Stimulated activated naive B cell treated with anti-CD40 and anti-IgM and Interleukin-4, amounts not matched to agents 10 μg/mL and 1 μg/mL and 100 μg/mL, for 72 hours (primary cell): ENCODE data around the gene HTRA3.

Experiments
- ATAC-seq, 2 donors: fragments of 150-1000 bp; cut with Tn5 transposase; replicated peaks; 2 replicates each; pipeline ENCODE4 v1.10.0; 2021; ENCODE audit warnings: moderate library complexity in 1 of 2
- DNase-seq: peaks from one replicate; pipeline ENCODE4 v3.0.0; 2021
- H3K27ac Mint-ChIP-seq: one replicate; pipeline ENCODE4 v1.8.0; 2022; ENCODE audit warnings: mild to moderate bottlenecking, mixed read lengths
- H3K27me3 Mint-ChIP-seq, 2 donors: one replicate each; pipeline ENCODE4 v1.8.0; 2022; ENCODE audit warnings: mixed read lengths in 2 of 2
- H3K36me3 Mint-ChIP-seq, 2 donors: one replicate each; pipeline ENCODE4 v1.8.0; 2022; ENCODE audit warnings: mixed read lengths in 2 of 2, mild to moderate bottlenecking in 1 of 2
- H3K4me1 Mint-ChIP-seq, 2 donors: one replicate each; pipeline ENCODE4 v1.8.0; 2022; ENCODE audit warnings: mixed read lengths in 2 of 2, mild to moderate bottlenecking in 1 of 2
- H3K4me3 Mint-ChIP-seq, 2 donors: one replicate each; pipeline ENCODE4 v1.8.0; 2022; ENCODE audit warnings: mild to moderate bottlenecking in 2 of 2, mixed read lengths in 2 of 2, moderate library complexity in 1 of 2
- H3K9me3 Mint-ChIP-seq, 2 donors: one replicate each; pipeline ENCODE4 v1.8.0; 2022; ENCODE audit warnings: mixed read lengths in 2 of 2, mild to moderate bottlenecking in 1 of 2

Gene HTRA3

GRCh38 chr4:8273450-8273849 is 3.9 kb downstream of the HTRA3 start:
- peaks cover 57 to 79% of the 10 kb centered on the region in 2 donors for H3K27me3 Mint-ChIP-seq
- H3K27ac Mint-ChIP-seq: no peak overlapping the region
- no peaks in the 10 kb centered on the region for H3K9me3 Mint-ChIP-seq
- DNase-seq (no peak), ATAC-seq (no peak)
- H3K4me3 Mint-ChIP-seq: no peak overlapping the region
- H3K36me3 Mint-ChIP-seq: no peaks in the 10 kb centered on the region
- peaks cover 0 to 1% of the 10 kb centered on the region in 2 donors for H3K4me1 Mint-ChIP-seq

- H3K27ac Mint-ChIP-seq: no peak overlapping the region
Observed at GRCh38 chr4:8274066-8274652, 4.6 kb downstream of the HTRA3 start.

GRCh38 chr4:8274765-8275547 is 5.4 kb downstream of the HTRA3 start:
- Mint-ChIP-seq H3K36me3 (no peaks in the 10 kb centered on the region), H3K27ac (no peak overlapping the region), H3K4me1 (peaks cover 3 to 11% of the 10 kb centered on the region in 2 donors), H3K27me3 (peaks cover 52 to 69% of the 10 kb centered on the region in 2 donors), H3K4me3 (no peak overlapping the region), H3K9me3 (no peaks in the 10 kb centered on the region)
- DNase-seq (no peak), ATAC-seq (no peak)

More at GRCh38 chr4:8274066-8274652, 4.6 kb downstream of the HTRA3 start:
- no peaks in the 10 kb centered on the region for H3K36me3 Mint-ChIP-seq
- H3K9me3 Mint-ChIP-seq: no peaks in the 10 kb centered on the region
- DNase-seq (no peak), ATAC-seq (no peak)
- H3K27me3 Mint-ChIP-seq: peaks cover 53 to 72% of the 10 kb centered on the region in 2 donors
- H3K4me1 Mint-ChIP-seq: peaks cover 1 to 4% of the 10 kb centered on the region in 2 donors
- no peak overlapping the region for H3K4me3 Mint-ChIP-seq

GRCh38 chr4:8275548-8275910 is 6.0 kb downstream of the HTRA3 start:
- ATAC-seq (no peak), DNase-seq (no peak)
- H3K4me1 Mint-ChIP-seq: peaks cover 2 to 11% of the 10 kb centered on the region in 2 donors
- peaks cover 51 to 64% of the 10 kb centered on the region in 2 donors for H3K27me3 Mint-ChIP-seq
- H3K9me3 Mint-ChIP-seq: no peaks in the 10 kb centered on the region
- no peaks in the 10 kb centered on the region for H3K36me3 Mint-ChIP-seq
- no peak overlapping the region for H3K4me3 Mint-ChIP-seq
- H3K27ac Mint-ChIP-seq: no peak overlapping the region

GRCh38 chr4:8276358-8277240 is 7.0 kb downstream of the HTRA3 start:
- no peak overlapping the region for H3K27ac Mint-ChIP-seq
- peaks cover 42 to 53% of the 10 kb centered on the region in 2 donors for H3K27me3 Mint-ChIP-seq
- DNase-seq (no peak), ATAC-seq (no peak)
- H3K9me3 Mint-ChIP-seq: no peaks in the 10 kb centered on the region
- no peaks in the 10 kb centered on the region for H3K36me3 Mint-ChIP-seq
- H3K4me1 Mint-ChIP-seq: peaks cover 2 to 11% of the 10 kb centered on the region in 2 donors
- H3K4me3 Mint-ChIP-seq: no peak overlapping the region

- peaks cover 33 to 44% of the 10 kb centered on the region in 2 donors for H3K27me3 Mint-ChIP-seq
- H3K27ac Mint-ChIP-seq: no peak overlapping the region
- H3K9me3 Mint-ChIP-seq: no peaks in the 10 kb centered on the region
Observed at GRCh38 chr4:8277356-8278008, 7.9 kb downstream of the HTRA3 start.

GRCh38 chr4:8278009-8278395 is 8.4 kb downstream of the HTRA3 start:
- peaks cover 31 to 41% of the 10 kb centered on the region in 2 donors for H3K27me3 Mint-ChIP-seq
- no peaks in the 10 kb centered on the region for H3K36me3 Mint-ChIP-seq
- no peak overlapping the region for H3K27ac Mint-ChIP-seq
- DNase-seq (no peak), ATAC-seq (peak in 1 of 2 donors; percentile 11)
- H3K4me3 Mint-ChIP-seq: no peak overlapping the region
- H3K9me3 Mint-ChIP-seq: no peaks in the 10 kb centered on the region
- peaks cover 2 to 11% of the 10 kb centered on the region in 2 donors for H3K4me1 Mint-ChIP-seq

More at GRCh38 chr4:8277356-8278008, 7.9 kb downstream of the HTRA3 start:
- no peak overlapping the region for H3K4me3 Mint-ChIP-seq
- DNase-seq (no peak), ATAC-seq (no peak)
- H3K36me3 Mint-ChIP-seq: no peaks in the 10 kb centered on the region
- H3K4me1 Mint-ChIP-seq: peaks cover 2 to 11% of the 10 kb centered on the region in 2 donors

GRCh38 chr4:8278421-8279287 is 9.1 kb downstream of the HTRA3 start:
- H3K9me3 Mint-ChIP-seq: no peaks in the 10 kb centered on the region
- ATAC-seq: no peak
- H3K4me1 Mint-ChIP-seq: peaks cover 2 to 11% of the 10 kb centered on the region in 2 donors
- no peak overlapping the region for H3K4me3 Mint-ChIP-seq
- DNase-seq: no peak
- no peak overlapping the region for H3K27ac Mint-ChIP-seq
- H3K27me3 Mint-ChIP-seq: peaks cover 28 to 37% of the 10 kb centered on the region in 2 donors
- H3K36me3 Mint-ChIP-seq: no peaks in the 10 kb centered on the region

- H3K4me1 Mint-ChIP-seq: peaks cover 2 to 11% of the 10 kb centered on the region in 2 donors
- no peaks in the 10 kb centered on the region for H3K9me3 Mint-ChIP-seq
- no peak overlapping the region for H3K27ac Mint-ChIP-seq
- H3K36me3 Mint-ChIP-seq: no peaks in the 10 kb centered on the region
- H3K27me3 Mint-ChIP-seq: peaks cover 19 to 28% of the 10 kb centered on the region in 2 donors
- no peak overlapping the region for H3K4me3 Mint-ChIP-seq
- DNase-seq (no peak), ATAC-seq (no peak)
Observed at GRCh38 chr4:8279321-8280157, 10.0 kb downstream of the HTRA3 start.

GRCh38 chr4:8280158-8280875 is 10.8 kb downstream of the HTRA3 start:
- ATAC-seq (no peak), DNase-seq (no peak)
- H3K9me3 Mint-ChIP-seq: no peaks in the 10 kb centered on the region
- H3K27me3 Mint-ChIP-seq: peaks cover 15 to 20% of the 10 kb centered on the region in 2 donors
- no peak overlapping the region for H3K27ac Mint-ChIP-seq
- H3K4me1 Mint-ChIP-seq: peaks cover 2 to 11% of the 10 kb centered on the region in 2 donors
- H3K4me3 Mint-ChIP-seq: no peak overlapping the region
- H3K36me3 Mint-ChIP-seq: no peaks in the 10 kb centered on the region

GRCh38 chr4:8280876-8281440 is 11.4 kb downstream of the HTRA3 start:
- no peak overlapping the region for H3K27ac Mint-ChIP-seq
- H3K36me3 Mint-ChIP-seq: no peaks in the 10 kb centered on the region
- peaks cover 2 to 11% of the 10 kb centered on the region in 2 donors for H3K4me1 Mint-ChIP-seq
- ATAC-seq (no peak), DNase-seq (no peak)
- H3K9me3 Mint-ChIP-seq: no peaks in the 10 kb centered on the region
- peaks cover 14 to 17% of the 10 kb centered on the region in 2 donors for H3K27me3 Mint-ChIP-seq
- no peak overlapping the region for H3K4me3 Mint-ChIP-seq
